ENCODE data around the gene GATAD2B.
"Not testable (repeated sequence)": the region's sequence is repeated elsewhere in the genome, so short reads cannot be mapped to it uniquely, and the experiment has no call there.

The GATAD2B gene

DNA sequence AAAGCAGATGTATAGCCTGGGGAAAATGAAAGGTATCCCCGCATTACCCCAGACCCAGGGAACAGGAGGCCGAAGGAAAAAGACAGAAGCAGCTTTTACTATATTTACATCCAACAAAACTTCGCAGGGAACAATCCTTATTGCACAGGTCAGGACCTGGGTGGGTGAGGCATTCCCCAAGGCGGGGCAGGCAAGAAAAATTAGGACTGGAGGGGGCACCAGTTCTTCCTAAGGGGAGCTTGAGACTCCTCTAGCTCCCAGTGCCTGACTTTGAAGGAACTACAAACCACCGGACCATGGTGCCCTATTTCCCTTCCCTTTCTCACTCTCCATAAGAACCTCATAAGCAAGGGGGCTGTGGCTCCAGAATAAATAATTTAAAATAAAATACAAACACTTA is 6.7 kb upstream of the GATAD2B start:
- no peak for DNase-seq

DNA sequence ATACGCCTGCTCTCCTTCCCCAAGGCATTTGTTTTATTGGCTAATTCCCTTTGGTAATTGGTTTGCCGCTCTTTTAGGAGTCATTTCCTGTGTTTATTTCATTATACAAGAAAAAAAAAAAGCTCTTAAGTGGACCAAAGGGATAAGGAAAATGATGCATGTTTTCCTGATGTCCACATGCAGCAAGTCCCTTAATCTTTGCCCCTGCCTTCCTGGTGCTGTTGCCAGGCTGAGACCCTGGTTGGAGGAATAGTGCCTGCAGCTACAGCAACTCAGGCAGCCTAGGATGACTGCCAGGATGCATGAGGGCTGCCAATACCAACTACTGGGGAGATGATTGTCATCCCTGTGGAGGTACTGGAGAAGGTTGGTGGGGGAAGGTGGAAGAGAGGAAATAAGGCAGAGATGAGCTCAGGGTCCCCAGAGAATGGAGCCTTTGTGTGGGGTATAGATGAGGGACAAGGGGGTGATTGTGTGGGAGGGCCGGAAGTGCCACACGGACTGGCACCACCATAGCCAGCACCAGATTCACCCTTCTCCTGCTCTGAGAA is 6.1 kb upstream of the GATAD2B start:
- DNase-seq = no peak

DNA sequence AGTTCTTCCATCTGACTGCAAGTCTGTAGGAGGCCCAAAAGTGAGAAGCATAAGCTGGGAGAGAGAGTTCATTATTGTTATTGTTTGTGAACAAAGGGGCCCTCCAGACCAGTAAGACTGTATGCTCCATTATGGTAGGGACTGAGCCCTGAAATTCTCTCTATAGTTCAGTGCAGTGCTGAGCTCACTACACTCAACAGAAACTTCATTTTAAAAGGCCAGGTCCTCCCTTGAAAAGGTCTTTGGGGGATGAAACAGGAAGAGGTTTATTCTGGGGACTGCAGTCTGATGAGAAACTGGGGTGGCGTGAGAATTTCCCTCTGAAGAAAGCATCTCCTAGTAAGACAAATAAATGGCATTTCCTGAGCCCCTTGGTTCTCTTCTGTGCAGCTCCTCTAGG is 5.5 kb upstream of the GATAD2B start:
- no peak for DNase-seq

DNA sequence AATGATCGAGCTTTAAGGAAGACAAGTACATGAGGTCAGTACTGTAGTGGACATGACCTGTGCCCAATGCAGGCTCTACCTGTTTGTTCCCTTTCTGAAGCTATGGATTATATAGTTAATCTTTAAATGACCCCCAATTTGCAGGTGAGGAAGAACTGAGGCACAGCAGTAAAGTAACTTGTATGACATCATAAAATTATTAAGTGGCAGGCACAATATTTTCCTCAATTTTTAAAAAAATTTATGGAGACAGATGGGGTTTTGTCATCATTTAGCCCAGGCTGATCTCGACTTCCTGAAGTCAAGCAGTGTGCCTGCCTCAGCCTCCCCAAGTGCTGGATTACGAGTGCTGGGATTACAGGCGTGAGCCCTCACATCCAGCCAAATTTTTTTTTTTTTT is 3.6 kb upstream of the GATAD2B start:
- DNase-seq = no peak

DNA sequence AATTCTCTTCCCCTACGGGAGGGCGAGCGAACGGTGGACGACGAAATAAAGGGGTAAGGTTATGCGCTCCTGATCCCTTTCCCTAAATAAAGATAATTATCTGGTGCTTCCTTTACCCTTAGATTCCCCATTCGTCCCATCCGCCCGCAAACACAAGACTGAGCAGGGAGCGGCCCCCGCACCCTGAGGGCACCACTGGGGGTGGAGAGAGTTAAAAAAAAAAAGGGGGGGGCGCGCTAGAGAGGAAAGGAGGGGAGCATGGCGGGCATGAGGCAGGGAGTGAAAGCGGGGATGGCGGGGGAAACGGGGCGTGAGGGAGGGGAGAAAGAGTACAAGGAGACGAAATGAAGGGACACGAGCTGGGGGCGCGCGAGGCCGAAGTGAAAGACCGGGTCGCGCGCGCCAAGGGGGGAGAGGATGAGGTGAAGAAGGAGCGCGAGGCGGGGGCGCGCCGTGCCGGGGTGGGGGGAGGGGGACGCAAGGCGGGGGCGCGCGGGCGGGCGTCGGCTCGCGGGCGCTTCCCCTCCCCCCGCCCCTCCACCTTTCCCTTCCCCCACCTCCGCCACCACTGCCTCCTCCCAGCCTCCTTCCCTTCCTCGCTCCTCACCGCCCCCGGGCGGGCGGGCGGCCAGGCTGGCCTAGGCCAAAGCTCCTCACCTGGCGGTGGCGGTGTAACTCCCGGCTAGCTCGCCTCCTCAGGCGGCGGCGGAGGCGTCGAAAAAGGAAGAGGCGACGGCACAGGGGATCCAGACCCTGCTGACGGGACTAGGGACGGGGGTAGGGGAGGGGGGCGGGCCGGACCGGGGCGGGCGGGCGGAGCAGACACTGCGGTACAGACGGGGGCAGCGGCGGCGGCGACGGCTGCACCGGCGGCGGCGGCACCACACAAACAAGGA is 448 bp downstream of the GATAD2B start:
- peak; percentile 85 for DNase-seq

DNA sequence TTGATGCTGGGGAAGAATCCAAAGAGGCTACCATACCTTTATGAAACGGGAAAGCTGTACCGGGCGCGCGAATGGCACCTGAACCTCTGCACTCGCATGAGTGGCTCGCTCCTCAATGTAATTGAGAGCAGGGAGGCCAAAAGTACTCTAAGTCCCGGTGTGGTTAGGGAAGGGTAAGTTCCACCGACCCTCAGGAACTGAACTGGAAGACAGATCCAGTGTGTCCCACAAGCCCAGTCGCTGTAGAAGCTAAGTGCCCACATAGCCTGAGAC is 1.0 kb downstream of the GATAD2B start:
- no peak for DNase-seq

DNA sequence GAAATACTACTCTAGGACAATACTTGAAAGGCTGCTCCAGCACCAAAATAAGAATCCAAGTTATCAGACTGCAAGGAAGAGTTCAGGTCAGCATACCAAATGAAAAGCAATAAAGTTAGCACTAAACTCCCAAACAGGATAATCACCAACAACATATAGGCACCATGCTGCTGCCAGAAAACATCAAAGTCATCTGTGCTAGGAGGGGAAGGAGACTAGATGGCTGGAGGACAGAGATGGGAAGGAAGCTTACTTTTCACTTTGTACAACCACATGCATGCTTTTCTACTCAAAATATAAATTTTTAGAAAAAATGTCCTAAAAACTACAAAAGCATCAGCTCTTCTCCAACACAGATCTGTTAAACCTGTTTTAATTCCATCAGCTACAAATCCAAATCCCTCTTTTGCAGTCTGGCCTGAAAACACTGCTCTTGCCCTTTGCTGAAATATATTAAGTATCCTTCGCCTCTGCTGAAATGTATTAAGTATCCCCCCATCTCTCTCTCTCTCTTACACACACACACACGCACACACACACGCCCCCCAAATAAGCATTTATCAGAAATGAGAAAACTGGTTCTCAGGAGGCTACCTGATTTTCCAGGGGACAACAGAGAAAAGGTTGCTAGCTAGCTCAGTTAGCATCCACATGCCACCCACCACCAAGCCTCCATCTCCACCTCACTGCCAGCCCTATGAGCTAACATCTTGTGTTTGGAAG is 1.5 kb downstream of the GATAD2B start:
- no peak for DNase-seq

DNA sequence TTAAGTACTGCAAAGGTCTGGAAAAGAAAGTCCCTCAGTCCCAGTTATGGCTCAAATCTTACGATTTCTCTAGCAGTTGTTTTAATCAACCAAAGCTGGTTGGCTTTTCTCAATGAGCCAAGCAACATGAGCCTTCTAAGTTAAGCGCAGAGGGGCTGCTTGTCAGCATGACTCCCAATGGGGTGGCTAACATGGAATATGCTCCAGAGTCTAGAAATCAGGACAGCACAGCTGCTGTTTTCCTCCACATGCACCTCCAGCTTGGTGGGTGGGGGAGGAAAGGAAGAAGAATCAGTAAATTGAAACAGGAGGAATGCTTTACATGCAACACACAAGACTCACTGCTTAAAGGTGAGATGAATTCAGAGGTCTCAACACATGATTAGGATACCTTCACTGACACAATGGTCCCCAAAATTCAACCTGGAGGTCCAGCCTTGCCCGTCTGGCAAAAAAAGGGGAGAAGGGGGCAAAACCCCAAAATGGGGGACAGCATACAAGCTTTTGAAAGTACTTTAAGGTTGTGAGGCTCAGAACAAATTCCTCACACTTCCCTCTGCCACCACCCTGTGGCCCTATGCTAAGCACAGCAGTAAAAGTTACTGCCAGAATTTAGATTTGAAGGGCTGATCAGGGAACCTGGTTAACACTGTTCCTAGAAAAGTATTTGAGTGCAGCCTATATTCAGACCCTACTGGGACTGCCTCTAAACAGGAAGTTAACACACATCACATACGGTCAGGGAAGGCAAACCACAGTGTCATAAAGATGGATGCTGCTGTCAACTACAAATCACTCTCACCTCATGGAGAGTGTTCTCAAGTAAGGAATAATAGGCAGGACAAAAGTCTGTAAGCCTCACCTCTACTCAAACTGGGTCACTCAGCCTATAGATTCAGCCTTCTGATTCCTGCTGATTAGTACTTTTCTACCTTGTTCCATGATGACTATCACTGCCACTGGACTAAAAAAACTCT is 2.6 kb downstream of the GATAD2B start:
- DNase-seq = no peak

DNA sequence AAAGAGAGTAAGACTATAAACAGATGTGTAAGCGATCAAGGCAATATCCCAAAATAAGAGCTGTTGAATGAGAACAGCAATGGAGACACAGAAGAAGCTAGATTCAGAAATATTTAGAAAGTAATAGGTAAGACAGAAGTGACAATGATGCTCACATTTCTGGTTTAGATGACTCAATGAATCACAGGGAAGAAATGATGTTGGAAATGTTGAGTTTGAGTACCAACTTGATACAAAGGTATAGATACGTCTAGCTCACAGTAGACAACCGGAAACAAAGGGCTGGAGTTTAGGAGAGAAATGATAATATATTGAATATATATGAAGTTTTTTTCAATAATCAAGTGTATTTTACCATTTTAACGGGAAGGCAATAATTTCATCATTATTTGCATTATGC is 6.5 kb downstream of the GATAD2B start:
- no peak for DNase-seq

DNA sequence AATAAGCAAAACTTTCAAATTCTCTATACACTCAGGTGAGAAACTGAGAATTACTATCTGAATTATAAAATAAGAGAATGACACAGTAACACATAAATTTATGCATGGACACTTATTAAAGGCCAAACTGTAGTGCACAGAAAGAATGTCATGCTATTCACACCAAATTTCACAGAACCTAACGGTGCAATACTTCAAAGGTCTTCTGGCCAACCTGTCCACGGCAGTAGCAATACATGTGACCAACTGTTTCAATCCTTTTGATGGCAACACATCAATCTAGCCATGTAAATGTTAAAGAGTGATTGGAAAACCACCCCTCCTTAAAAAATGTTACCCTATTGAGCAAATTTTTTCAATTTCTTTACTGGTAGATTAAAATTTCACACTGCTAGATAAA is 10.4 kb downstream of the GATAD2B start:
- no peak for DNase-seq

DNA sequence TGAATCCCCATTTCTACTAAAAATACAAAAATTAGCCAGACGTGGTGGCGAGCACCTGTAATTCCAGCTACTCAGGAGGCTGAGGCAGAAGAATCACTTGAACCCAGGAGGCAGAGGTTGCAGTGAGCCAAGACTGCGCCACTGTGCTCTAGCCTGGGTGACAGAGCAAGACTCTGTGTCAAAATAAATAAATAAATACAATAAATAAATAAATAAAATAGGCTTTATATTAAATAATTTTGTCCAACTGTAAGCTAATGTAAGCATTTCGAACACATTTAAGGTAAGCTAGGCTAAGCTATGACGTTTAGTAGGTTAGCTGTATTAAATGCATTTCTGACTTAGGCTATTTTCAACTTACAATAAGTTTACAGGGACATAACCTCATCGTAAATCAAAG is 12.2 kb downstream of the GATAD2B start:
- DNase-seq = not testable (repeated sequence)

DNA sequence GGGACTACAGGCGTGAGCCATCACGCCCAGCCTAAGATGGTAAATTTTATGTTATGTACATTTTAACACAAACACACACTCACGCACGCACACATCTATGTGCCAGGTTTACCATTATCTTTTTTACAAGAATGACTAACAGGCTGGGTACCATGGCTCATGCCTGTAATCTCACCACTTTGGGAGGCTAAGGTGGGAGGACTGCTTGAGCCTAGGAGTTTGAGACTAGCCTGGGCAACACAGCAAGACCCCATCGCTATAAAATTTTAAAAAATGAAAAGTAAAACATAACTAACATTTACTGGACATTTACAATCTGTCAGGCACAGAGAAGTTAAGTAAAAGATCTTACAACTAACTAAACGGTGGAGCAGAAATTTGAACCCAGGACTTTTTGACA is 14.7 kb downstream of the GATAD2B start:
- DNase-seq = no peak

DNA sequence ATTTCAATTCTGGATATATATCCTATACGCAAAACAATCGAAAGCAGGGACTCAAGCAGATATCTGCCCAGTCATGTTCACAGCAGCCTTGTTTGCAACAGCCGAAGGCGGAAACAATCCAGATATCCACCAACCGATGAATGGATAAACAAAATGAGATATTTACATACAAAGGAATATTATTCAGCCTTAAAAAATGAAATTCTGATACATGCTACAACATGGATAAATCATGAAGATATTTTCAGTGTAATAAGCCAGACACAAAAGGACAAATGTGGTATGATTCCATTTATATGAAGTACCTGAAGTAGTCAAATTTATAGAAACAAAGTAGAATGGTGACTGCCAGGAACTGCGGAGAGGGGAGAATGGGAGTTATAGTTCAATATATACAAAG is 15.6 kb downstream of the GATAD2B start:
- no peak for DNase-seq

DNA sequence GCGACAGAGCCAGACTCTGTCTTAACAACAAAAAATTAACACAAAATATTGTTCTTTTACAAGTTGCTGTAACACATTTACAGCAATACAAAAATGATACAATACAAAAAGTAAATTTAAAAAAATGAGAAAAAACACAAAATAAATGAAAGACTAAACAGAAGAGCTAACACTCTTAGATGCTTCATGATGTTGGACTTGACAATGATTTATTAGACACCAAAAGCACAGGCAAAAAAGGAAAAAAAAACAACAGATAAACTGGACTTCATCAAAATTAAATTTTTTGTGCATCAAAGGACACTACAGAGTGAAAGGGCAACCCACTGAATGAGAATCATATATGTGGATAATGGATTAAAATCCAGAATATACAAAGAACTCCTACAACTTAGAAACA is 16.4 kb downstream of the GATAD2B start:
- no peak for DNase-seq

DNA sequence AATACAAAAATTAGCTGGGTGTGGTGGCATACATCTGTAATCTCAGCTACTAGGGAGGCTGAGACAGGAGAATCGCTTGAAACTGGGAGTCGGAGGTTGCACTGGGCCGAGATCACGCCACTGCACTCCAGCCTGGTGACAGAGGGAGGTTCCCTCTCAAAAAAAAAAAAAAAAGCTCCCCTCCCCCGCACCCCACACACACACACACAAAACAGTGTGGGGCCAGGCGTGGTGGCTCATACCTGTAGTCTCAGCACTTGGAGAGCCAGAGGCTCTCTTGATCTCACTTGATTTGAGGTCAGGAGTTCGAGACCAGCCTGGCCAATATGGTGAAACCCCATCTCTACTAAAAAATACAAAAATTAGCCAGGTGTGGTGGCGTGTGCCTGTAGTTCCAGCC is 16.9 kb downstream of the GATAD2B start:
- DNase-seq = not testable (repeated sequence)

DNA sequence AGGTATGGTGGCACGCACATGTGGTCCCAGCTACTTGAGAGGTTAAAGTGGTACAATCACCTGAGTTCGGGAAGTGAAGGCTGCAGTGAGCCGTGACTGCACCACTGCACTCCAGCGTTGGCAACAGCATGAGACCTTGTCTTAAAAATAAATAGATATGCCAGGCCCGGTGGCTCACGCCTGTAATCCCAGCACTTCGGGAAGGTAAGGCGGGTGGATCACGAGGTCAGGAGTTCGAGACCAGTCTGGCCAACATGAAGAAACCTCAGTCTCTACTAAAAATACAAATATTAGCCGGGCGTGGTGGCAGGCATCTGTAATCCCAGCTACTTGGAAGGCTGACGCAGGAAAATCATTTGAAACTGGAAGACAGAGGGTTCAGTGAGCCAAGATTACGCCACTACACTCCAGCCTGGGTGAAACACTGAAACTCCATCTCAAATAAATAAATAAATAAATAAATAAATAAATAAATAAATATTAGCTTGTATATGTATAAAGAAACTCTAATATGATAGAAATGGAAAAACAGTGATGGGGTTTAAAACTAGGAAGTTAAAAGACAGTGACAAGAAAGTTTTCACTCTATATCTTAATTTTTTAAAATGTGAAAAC is 18.8 kb downstream of the GATAD2B start:
- no peak for DNase-seq

DNA sequence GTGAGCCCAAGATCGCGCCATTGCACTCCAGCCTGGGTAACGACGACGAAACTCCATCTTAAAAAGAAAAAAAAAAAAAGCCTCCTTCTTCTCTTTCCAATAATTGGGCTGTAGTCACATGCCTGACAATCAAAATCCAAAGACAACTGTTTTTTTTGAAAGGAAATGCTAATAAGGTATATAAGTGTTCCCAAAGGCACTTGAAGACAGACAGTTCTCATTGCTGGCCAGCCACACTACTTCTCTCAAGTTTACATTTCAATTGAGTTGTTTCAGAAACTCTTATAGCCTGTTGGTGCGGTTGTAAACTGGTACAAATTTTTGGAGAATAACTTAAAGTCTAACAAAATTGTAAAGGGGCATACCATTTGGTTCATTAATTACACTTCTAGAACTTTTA is 23.3 kb downstream of the GATAD2B start:
- no peak for DNase-seq

DNA sequence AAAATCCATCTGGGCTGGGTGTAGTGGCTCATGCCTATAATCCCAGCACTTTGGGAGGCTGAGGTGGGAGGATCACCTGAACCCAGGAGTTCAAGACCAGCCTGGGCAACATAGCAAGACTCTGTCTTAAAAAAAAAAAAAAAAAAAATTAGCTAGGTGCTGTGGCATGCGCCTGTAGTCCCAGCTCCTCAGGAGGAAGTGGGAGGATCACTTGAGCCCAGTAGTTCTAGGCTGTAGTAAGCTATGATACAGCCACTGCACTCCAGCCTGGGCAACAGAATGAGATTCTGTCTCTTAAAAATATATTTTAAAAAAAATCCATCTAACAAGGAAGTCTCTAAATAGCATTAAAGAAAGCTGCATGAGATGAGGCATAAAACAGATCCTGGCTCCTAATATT is 26.9 kb downstream of the GATAD2B start:
- not testable (repeated sequence) for DNase-seq

DNA sequence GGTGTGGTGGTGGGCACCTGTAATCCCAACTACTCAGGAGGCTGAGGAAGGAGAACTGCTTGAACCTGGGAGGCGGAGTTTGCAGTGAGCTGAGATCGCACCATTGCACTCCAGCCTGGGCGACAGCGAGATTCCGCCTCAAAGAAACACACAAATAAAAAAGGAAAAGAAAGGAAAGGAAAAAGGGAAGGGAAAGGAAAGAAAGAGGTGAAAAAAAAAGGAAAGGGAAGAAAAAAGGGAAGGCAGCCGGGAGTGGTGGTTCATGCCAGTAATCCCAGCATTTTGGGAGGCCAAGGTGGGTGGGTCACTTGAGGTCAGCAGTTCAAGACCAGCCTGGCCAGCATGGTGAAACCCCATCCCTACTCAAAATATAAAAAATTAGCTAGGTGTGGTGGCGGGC is 31.7 kb downstream of the GATAD2B start:
- not testable (repeated sequence) for DNase-seq

DNA sequence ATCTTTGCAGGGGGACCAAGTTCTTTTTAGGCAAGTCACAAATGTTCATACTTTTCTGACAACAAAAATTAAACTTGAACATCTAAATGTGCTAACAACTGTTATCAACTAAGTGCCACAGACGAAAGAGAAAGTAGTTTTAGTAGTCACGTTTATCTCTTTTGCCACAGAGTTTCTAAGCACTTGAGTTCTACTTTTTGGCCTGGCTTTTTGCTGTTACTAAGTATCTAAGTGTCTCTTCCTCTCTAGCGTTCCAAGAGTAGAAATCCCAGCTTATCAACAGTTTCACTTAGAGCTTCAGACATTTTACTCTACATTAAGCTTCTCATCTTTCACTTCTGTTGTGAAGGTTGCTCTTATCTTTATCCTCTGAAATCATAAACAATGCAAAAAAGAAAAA is 34.2 kb downstream of the GATAD2B start:
- DNase-seq = no peak

DNA sequence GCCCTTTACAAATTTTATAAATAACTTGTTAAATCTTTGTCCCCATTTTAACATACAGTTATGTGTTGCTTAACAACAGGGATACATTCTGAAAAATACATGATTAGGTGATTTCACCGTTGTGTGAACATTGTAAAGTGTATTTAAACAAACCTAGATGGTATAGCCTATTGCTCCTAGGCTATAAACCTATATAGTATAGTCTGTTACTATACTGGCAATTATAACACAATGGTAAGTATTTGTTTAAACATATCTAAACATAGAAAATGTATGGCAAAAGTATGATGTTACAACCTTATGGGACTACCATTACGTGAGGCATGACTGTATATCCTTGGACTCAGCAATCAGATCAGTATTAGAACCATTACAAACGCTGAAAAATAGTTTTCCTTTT is 36.6 kb downstream of the GATAD2B start:
- DNase-seq = no peak

DNA sequence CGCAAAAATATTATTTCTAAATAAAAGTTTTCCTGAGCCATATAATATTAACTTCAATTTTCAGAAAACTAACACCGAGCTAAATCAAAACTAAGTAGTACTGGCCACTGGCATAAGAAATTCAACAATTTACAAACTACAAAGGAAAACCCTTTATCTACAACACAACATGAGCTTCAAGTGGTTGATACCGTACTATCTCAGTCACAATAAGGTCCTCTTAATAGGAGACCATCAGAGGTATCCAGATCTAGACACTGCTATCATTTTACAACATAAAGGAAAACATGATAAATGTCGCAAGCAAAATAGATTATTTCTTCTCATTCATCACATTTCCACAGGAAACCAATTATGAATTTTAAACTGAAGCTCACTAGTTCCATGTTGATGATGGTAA is 39.5 kb downstream of the GATAD2B start:
- no peak for DNase-seq

All from NCI-H1092 treated with DMSO at 0.1 percent for 48 hours (cell line).